Endodermal cell (in vitro differentiated cells): ENCODE measurements around the gene ERFE. TPM values are rescaled to one million over a fixed set of nuclear protein-coding genes. Genes with fewer than 3 reads are reported as not detected.

Experiments
- DNase-seq: peaks from one replicate; pipeline ENCODE4 v3.0.0-alpha.2; 2017
- H3K27ac ChIP-seq: 2 replicates; pipeline ENCODE4 v1.5.1; 2013; ENCODE audit warnings: mild to moderate bottlenecking, low read depth, low read length, moderate library complexity
- H3K27me3 ChIP-seq: 2 replicates; pipeline ENCODE4 v1.6.1; 2013; ENCODE audit warnings: mild to moderate bottlenecking, low read length, moderate library complexity; ENCODE audit not compliant: insufficient read depth, control insufficient read depth, poor library complexity, severe bottlenecking
- H3K36me3 ChIP-seq: 2 replicates; pipeline ENCODE4 v1.7.0; 2013; ENCODE audit warnings: mild to moderate bottlenecking, low read length, moderate library complexity; ENCODE audit not compliant: control insufficient read depth, insufficient read depth
- H3K4me1 ChIP-seq: one replicate; pipeline ENCODE4 v1.7.0; 2013; ENCODE audit warnings: low read length; ENCODE audit not compliant: control insufficient read depth, insufficient read depth
- H3K4me3 ChIP-seq: 2 replicates; pipeline ENCODE4 v1.5.1; 2013; ENCODE audit warnings: mild to moderate bottlenecking, low read length, moderate library complexity
- H3K9ac ChIP-seq: 2 replicates; pipeline ENCODE4 v1.6.1; 2013; ENCODE audit warnings: mild to moderate bottlenecking, low read length, moderate library complexity; ENCODE audit not compliant: poor library complexity, severe bottlenecking; ENCODE audit errors: extremely low read depth
- H3K9me3 ChIP-seq: 2 replicates; pipeline ENCODE4 v1.6.1; 2013; ENCODE audit warnings: mild to moderate bottlenecking, low read length, moderate library complexity; ENCODE audit not compliant: control insufficient read depth
- H3K27ac Mint-ChIP-seq: 2 replicates; pipeline ENCODE4 v1.8.0; 2020; ENCODE audit warnings: mixed read lengths
- H3K27me3 Mint-ChIP-seq: 2 replicates; pipeline ENCODE4 v1.8.0; 2021; ENCODE audit warnings: mild to moderate bottlenecking, mixed read lengths; ENCODE audit not compliant: insufficient read depth
- H3K36me3 Mint-ChIP-seq: 2 replicates; pipeline ENCODE4 v1.8.0; 2020; ENCODE audit warnings: low read depth, mixed read lengths
- H3K4me1 Mint-ChIP-seq: 2 replicates; pipeline ENCODE4 v1.8.0; 2020; ENCODE audit warnings: mixed read lengths
- H3K4me3 Mint-ChIP-seq: 2 replicates; pipeline ENCODE4 v1.8.0; 2020; ENCODE audit warnings: mild to moderate bottlenecking, moderate library complexity, mixed read lengths
- H3K9me3 Mint-ChIP-seq: 2 replicates; pipeline ENCODE4 v1.8.0; 2020; ENCODE audit warnings: mild to moderate bottlenecking, mixed read lengths
- WGBS, 2 experiments: methylation state at CpG; one replicate each; pipeline versions ENCODE4 v1.1.5 to v1.1.7; 2013; ENCODE audit warnings: missing lambda C conversion rate in 2 of 2, mixed read lengths in 1 of 2; ENCODE audit not compliant: insufficient coverage in 1 of 2, insufficient read length in 1 of 2; 5-methylcytosine and 5-hydroxymethylcytosine counted together
- total RNA-seq, 2 donors: library from RNA; stranded (reverse); fragmentation: NEBNext Ultra II Directional in 1 of 2; extraction: Animal tissue kit (Norgen Biotek cat#: 25700) in 1 of 2; gene quantifications; 2 replicates in 1 of 2; 3 replicates in 1 of 2; pipeline ENCODE4 v1.2.1, GENCODE V29; 2021
- TF ChIP-seq, protein P1 (sequence below): fragments of 200-600 bp; sonication (generic); conservative IDR thresholded peaks from 2 replicates; pipeline ENCODE4 v1.5.0; 2021; ENCODE audit warnings: antibody characterized with exemption, mild to moderate bottlenecking

The ERFE gene
- total RNA-seq, 2 donors from 2014 or later, result 0.48 to 1.6 TPM

DNA sequence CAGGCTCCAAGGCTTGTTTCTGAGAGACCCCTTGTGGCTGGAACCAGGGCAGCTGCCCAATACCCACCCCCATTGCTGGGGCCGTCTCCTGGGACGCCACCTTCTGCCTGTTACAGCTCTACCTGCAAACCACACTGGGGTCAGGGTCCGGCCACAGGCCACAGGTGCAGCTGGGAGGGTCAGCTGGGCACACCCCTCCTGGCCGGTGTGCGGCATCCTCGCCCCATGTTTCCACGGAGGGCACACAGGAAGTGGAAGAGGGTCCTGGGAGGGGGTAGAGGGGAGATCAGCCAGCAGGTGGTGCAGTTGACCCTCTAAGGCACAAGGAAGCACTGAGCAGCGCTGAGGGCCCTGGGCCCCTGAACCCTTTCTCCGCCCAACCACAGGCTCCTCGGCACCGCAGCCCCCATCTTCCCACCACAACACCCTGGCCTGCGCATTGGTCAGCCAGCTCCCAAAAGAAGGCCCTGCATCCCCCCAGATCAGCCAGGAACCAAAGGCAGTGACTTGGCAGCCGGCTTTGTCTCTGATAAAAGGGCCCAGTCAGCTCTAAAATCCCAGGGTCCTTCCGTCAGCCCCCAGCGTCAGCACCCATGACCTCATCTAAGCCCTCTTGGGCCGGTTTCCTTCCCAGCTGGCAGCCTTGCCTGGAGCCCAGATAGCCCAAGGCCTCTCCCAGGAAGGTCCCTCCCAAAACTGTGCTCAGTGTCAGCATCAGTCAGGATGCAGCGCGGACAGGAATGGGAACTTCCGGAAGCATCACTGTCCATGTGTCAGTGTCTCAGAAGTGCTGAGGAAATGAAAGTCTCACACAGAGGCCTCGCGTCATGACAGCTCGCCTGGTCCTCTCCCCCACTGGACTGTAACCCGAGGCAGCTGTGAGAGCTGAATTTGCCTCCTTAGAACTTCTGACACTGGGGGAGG lies 1.7 kb downstream of the ERFE start:
- WGBS, 2 experiments, result 81 to 86% methylated on average over 14 to 23 of the region's 23 CpGs
- Mint-ChIP-seq H3K27me3 (peaks cover 70% of the 10 kb centered on the region), H3K36me3 (no peaks in the 10 kb centered on the region), H3K4me3 (peak overlapping the region; percentile 49), H3K27ac (no peak overlapping the region), H3K9me3 (no peaks in the 10 kb centered on the region), H3K4me1 (peaks cover 2% of the 10 kb centered on the region)
- no peaks in the 10 kb centered on the region for H3K36me3 ChIP-seq
- TF ChIP-seq, protein P1, sequence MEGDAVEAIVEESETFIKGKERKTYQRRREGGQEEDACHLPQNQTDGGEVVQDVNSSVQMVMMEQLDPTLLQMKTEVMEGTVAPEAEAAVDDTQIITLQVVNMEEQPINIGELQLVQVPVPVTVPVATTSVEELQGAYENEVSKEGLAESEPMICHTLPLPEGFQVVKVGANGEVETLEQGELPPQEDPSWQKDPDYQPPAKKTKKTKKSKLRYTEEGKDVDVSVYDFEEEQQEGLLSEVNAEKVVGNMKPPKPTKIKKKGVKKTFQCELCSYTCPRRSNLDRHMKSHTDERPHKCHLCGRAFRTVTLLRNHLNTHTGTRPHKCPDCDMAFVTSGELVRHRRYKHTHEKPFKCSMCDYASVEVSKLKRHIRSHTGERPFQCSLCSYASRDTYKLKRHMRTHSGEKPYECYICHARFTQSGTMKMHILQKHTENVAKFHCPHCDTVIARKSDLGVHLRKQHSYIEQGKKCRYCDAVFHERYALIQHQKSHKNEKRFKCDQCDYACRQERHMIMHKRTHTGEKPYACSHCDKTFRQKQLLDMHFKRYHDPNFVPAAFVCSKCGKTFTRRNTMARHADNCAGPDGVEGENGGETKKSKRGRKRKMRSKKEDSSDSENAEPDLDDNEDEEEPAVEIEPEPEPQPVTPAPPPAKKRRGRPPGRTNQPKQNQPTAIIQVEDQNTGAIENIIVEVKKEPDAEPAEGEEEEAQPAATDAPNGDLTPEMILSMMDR, result peak; percentile 73
- H3K27ac ChIP-seq, result no peak overlapping the region
- no peak overlapping the region for H3K9ac ChIP-seq
- no peaks in the 10 kb centered on the region for H3K4me1 ChIP-seq
- peak; percentile 83 for DNase-seq
- no peaks in the 10 kb centered on the region for H3K9me3 ChIP-seq
- H3K27me3 ChIP-seq, result peaks cover 64% of the 10 kb centered on the region
- H3K4me3 ChIP-seq, result no peak overlapping the region

DNA sequence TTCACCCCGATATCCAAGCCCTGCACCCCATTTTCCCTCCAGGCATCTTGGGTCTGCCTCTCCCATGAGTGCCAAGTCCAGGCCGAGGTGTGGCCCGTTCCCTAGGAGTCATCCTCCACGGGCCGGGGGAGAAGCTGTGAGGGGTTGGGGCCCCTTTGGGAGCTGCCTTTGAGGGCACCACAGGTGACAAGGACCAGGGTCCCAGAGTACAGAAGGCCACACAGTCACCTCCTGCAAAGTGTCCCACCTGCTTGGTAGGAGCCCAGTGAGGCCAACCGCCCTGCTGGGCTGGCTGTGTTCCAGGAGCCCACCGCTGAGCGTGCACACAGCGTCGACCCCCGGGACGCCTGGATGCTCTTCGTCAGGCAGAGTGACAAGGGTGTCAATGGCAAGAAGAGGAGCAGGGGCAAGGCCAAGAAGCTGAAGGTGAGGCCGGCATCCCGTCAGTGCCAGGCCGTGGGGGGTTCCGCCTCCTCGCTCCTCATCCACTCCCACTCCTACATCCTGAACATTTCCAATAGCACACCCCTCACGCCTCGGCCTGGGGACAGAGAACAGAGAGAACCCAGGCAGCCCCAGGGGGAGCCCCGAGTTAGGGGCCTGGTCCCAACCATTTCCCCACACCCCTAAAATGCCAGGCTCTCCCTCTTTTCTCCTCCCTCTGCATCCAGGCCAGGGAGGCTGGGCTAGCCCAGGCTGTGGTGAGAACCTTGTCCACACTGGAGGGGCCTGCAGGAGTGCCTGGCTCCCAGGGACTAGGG lies 2.7 kb downstream of the ERFE start:
- H3K27ac ChIP-seq, result no peak overlapping the region
- TF ChIP-seq, protein P1, result no peak
- no peak overlapping the region for H3K27ac Mint-ChIP-seq
- DNase-seq, result peak; percentile 30
- H3K9me3 ChIP-seq, result no peaks in the 10 kb centered on the region
- WGBS, 2 experiments, result 83 to 90% methylated on average over 11 to 21 of the region's 21 CpGs
- H3K36me3 ChIP-seq, result no peaks in the 10 kb centered on the region
- no peak overlapping the region for H3K4me3 Mint-ChIP-seq
- H3K4me1 ChIP-seq, result no peaks in the 10 kb centered on the region
- H3K4me3 ChIP-seq, result no peak overlapping the region
- peaks cover 68% of the 10 kb centered on the region for H3K27me3 ChIP-seq
- H3K9ac ChIP-seq, result no peak overlapping the region
- H3K27me3 Mint-ChIP-seq, result peaks cover 72% of the 10 kb centered on the region
- no peaks in the 10 kb centered on the region for H3K9me3 Mint-ChIP-seq
- H3K36me3 Mint-ChIP-seq, result no peaks in the 10 kb centered on the region
- H3K4me1 Mint-ChIP-seq, result peaks cover 2% of the 10 kb centered on the region

DNA sequence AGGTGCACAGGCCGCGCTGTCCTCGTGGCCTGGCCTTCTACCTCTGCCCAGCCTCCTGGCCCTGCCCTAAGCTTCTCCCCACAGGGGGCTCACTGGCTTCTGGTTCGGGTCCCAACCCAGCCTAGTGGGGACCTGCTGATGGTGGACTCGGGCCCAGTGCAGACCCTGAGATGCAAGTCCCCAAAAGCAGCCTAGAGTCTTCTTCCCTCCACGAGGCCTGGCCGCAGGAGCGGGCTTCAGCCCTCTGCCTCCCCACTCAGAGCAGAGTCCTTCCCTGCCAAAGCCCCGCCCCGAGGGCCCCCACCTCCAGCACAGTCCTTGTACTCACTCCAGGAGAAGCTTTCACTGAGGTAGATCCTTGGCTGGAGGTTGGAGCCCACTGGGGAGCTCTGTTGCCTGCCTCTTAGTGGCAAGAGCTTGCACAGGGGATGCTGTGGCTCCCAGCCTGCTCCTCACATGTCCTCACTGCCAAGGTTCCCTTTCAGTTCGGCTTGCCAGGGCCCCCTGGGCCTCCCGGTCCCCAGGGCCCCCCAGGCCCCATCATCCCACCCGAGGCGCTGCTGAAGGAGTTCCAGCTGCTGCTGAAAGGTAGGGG lies 3.6 kb downstream of the ERFE start:
- H3K4me3 ChIP-seq, result no peak overlapping the region
- no peaks in the 10 kb centered on the region for H3K36me3 ChIP-seq
- Mint-ChIP-seq H3K4me3 (no peak overlapping the region), H3K27ac (no peak overlapping the region), H3K4me1 (peaks cover 2% of the 10 kb centered on the region), H3K27me3 (peaks cover 68% of the 10 kb centered on the region), H3K36me3 (no peaks in the 10 kb centered on the region), H3K9me3 (no peaks in the 10 kb centered on the region)
- H3K4me1 ChIP-seq, result no peaks in the 10 kb centered on the region
- TF ChIP-seq, protein P1, result no peak
- WGBS, 2 experiments, result 91 to 100% methylated on average over 4 to 14 of the region's 14 CpGs
- no peak overlapping the region for H3K9ac ChIP-seq
- no peaks in the 10 kb centered on the region for H3K9me3 ChIP-seq
- peak; percentile 43 for DNase-seq
- no peak overlapping the region for H3K27ac ChIP-seq
- H3K27me3 ChIP-seq, result peaks cover 68% of the 10 kb centered on the region
